SK-N-DZ (cell line): Measurements from ENCODE around the gene SOX12.

Experiments
- DNase-seq: peaks from one replicate; pipeline ENCODE4 v3.0.0-alpha.2; 2015; ENCODE audit warnings: low spot score

Gene SOX12

GRCh38 chr20:301886-302848 lies 23.2 kb upstream of the SOX12 start:
- no peak for DNase-seq

GRCh38 chr20:305745-306144 lies 19.6 kb upstream of the SOX12 start:
- no peak for DNase-seq

- DNase-seq, result no peak
Measured at GRCh38 chr20:308427-309038, 16.8 kb upstream of the SOX12 start.

- no peak for DNase-seq
Measured at GRCh38 chr20:309306-309840, 16.0 kb upstream of the SOX12 start.

- DNase-seq, result peak; percentile 100
Measured at GRCh38 chr20:309841-310644, 15.3 kb upstream of the SOX12 start.

GRCh38 chr20:310645-311044 lies 14.7 kb upstream of the SOX12 start:
- DNase-seq, result no peak

GRCh38 chr20:311609-312008 lies 13.7 kb upstream of the SOX12 start:
- no peak for DNase-seq

GRCh38 chr20:312067-312466 lies 13.3 kb upstream of the SOX12 start:
- no peak for DNase-seq

GRCh38 chr20:312866-313265 lies 12.5 kb upstream of the SOX12 start:
- no peak for DNase-seq

- DNase-seq, result no peak
Measured at GRCh38 chr20:313402-313801, 11.9 kb upstream of the SOX12 start.

- no peak for DNase-seq
Measured at GRCh38 chr20:313948-314347, 11.4 kb upstream of the SOX12 start.

GRCh38 chr20:316316-317068 lies 8.9 kb upstream of the SOX12 start:
- DNase-seq, result no peak

- DNase-seq, result peak; percentile 96
Measured at GRCh38 chr20:324177-325044, 941 bp upstream of the SOX12 start.

GRCh38 chr20:325889-326644 lies 715 bp downstream of the SOX12 start:
- DNase-seq, result no peak

GRCh38 chr20:326645-327185 lies 1.4 kb downstream of the SOX12 start:
- DNase-seq, result no peak

GRCh38 chr20:327186-328026 lies 2.1 kb downstream of the SOX12 start:
- DNase-seq, result peak; percentile 95

GRCh38 chr20:328027-328974 lies 2.9 kb downstream of the SOX12 start:
- DNase-seq, result no peak
